Fibroblast of lung (primary cell): ENCODE measurements around the gene IGF1R.

Experiments used
- EZH2 ChIP-seq: IDR thresholded peaks from 2 replicates; pipeline ENCODE4 v1.5.1; 2012; ENCODE audit warnings: low read length, control low read depth, mild to moderate bottlenecking; ENCODE audit errors: missing control alignments
- TF ChIP-seq, protein P1 (sequence below), 2 donors: IDR thresholded peaks in 1 of 2; conservative IDR thresholded peaks in 1 of 2; 1 replicate in 1 of 2; 2 replicates in 1 of 2; pipeline ENCODE4 v1.5.1; 2011 to 2012; ENCODE audit warnings: low read length in 2 of 2, control low read depth in 1 of 2, inconsistent platforms in 1 of 2, low read depth in 1 of 2, mild to moderate bottlenecking in 1 of 2

DNA sequence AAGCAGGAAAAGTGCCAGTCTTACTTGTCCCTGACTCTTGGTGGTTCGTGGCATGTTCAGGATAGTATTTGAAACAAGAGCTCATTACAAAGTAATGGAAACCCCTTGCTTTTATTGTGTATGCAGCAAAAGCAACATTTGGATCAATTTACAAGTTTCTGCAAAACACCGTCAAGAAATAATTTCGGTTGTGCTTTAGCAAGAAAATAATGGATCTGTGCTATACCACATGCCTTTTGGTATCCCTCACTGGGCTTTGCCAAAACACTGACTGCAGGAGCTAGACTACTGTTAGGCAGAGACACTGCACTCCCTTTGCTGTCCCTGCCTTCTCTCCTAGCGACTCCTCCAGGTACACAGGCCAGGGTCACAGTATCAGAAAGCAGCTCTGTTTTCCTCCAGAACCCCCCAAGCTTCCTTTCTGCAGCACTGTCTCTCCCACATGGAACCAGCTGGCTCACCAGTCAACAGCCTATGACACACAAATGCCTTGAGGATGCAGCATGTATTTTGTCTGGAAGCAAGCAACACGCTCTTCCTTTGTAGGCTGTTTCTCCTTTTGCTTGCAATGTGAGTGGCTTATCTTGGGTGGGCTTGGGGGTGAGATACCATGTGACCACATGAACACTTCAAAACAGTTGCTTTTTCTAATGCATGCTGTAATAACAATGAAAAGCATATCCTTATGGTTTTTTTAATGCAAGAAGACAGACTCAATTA is 247.8 kb downstream of the IGF1R start:
- TF ChIP-seq, protein P1, sequence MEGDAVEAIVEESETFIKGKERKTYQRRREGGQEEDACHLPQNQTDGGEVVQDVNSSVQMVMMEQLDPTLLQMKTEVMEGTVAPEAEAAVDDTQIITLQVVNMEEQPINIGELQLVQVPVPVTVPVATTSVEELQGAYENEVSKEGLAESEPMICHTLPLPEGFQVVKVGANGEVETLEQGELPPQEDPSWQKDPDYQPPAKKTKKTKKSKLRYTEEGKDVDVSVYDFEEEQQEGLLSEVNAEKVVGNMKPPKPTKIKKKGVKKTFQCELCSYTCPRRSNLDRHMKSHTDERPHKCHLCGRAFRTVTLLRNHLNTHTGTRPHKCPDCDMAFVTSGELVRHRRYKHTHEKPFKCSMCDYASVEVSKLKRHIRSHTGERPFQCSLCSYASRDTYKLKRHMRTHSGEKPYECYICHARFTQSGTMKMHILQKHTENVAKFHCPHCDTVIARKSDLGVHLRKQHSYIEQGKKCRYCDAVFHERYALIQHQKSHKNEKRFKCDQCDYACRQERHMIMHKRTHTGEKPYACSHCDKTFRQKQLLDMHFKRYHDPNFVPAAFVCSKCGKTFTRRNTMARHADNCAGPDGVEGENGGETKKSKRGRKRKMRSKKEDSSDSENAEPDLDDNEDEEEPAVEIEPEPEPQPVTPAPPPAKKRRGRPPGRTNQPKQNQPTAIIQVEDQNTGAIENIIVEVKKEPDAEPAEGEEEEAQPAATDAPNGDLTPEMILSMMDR (conservative IDR thresholded peaks at IDR 0.05 in 1 of 2, IDR thresholded peaks at IDR 0.05 in 1 of 2; ENCODE audit: low read depth in 1 of 2, low read length in 2 of 2): no peak
- TF ChIP-seq EZH2: no peak
